Large intestine (tissue), 3 donors: Measurements from ENCODE around the gene ATAD3A. TPM values are rescaled to one million over a fixed set of nuclear protein-coding genes. Genes with fewer than 3 reads are reported as not detected.
"Not testable (repeated sequence)": the region's sequence is repeated elsewhere in the genome, so short reads cannot be mapped to it uniquely, and the experiment has no call there.

Experiments used
- DNase-seq, 2 donors: peaks; one replicate each; pipeline versions ENCODE4 v3.0.0 to v3.0.0-alpha.2; 2013
- H3K27ac ChIP-seq: one replicate; pipeline ENCODE4 v1.5.1; 2013; ENCODE audit warnings: low read length
- H3K27me3 ChIP-seq: 2 replicates; pipeline ENCODE4 v1.6.1; 2013; ENCODE audit warnings: low read length; ENCODE audit not compliant: control insufficient read depth, insufficient read depth
- H3K36me3 ChIP-seq: 2 replicates; pipeline ENCODE4 v1.6.1; 2013; ENCODE audit warnings: low read length; ENCODE audit not compliant: control insufficient read depth, insufficient read depth
- H3K4me1 ChIP-seq: one replicate; pipeline ENCODE4 v1.6.1; 2013; ENCODE audit warnings: low read length; ENCODE audit not compliant: control insufficient read depth, insufficient read depth
- H3K4me3 ChIP-seq: one replicate; pipeline ENCODE4 v1.5.1; 2013; ENCODE audit warnings: low read length
- H3K9me3 ChIP-seq: one replicate; pipeline ENCODE4 v1.6.1; 2013; ENCODE audit warnings: mild to moderate bottlenecking, low read depth, low read length, moderate library complexity; ENCODE audit not compliant: control insufficient read depth
- WGBS: methylation state at CpG from one replicate; pipeline ENCODE4 v1.1.5; 2013; ENCODE audit warnings: low lambda C conversion rate; ENCODE audit not compliant: insufficient coverage; 5-methylcytosine and 5-hydroxymethylcytosine counted together
- polyA plus RNA-seq: library from polyadenylated mRNA; unstranded; fragments of 120-200 nt; gene quantifications from one replicate; pipeline ENCODE4 v1.2.1, GENCODE V29; 2013

The ATAD3A gene
- polyA plus RNA-seq, 1 donor, result 20.1 TPM

DNA sequence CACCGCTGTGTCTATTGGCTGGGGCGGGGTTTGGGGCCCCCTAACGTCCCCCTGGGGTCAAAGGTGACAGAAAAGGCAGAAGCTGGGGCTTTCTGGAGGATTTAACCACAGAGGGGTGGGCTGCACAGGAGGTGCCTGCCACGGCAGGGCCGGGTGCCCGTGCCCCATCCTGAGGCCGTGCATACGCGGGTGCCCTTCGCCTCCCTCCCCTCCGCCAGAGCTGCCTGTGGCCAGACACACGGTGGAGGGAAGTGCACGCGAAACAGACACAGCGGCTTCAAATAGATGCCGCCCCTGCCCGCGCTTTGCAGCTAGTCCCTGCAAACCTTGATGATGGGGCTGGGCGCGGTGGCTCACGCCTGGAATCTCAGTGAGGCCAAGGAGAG lies 2.5 kb upstream of the ATAD3A start:
- DNase-seq, H3K9me3 ChIP-seq, H3K36me3 ChIP-seq, H3K27me3 ChIP-seq, H3K27ac ChIP-seq, H3K4me3 ChIP-seq: not testable (repeated sequence)
- WGBS, result no CpG with 5 or more reads among the region's 21 CpGs
- H3K4me1 ChIP-seq, result peaks cover 14% of the 10 kb centered on the region

DNA sequence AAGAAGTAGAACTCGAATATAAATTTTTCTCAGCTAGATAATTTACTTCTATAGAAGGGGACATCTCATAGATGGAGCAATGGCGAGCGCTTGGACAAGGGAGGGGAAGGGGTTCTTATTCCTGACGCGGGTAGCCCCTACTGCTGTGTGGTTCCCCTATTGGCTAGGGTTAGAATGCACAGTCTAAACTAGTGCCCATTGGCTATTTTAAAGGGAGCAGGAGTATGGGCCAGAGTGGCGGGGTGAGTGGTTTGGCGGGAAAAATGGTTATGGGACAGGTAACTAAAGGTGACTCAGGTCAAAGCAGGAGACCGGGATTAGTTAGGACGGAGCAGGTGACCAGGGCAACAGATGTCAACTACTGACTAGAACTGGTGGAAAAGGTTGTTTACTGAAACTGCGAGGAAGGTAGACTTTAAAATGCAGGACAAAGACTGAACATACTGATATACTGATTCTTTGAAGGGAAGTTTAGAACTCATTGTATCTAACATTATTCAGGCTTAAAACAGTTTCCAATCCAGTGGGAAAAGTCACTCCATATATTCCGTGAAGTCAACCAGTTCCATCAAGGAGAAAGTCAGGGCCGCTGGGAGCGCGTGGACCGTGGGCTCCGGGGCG lies 940 bp upstream of the ATAD3A start:
- H3K9me3 ChIP-seq, result no peaks in the 10 kb centered on the region
- DNase-seq, result no peak
- H3K4me3 ChIP-seq, result peak overlapping the region; percentile 84
- H3K27me3 ChIP-seq, result no peaks in the 10 kb centered on the region
- peaks cover 11% of the 10 kb centered on the region for H3K4me1 ChIP-seq
- no CpG with 5 or more reads among the region's 17 CpGs for WGBS
- H3K36me3 ChIP-seq, result peaks cover 2% of the 10 kb centered on the region
- peak overlapping the region; percentile 82 for H3K27ac ChIP-seq

DNA sequence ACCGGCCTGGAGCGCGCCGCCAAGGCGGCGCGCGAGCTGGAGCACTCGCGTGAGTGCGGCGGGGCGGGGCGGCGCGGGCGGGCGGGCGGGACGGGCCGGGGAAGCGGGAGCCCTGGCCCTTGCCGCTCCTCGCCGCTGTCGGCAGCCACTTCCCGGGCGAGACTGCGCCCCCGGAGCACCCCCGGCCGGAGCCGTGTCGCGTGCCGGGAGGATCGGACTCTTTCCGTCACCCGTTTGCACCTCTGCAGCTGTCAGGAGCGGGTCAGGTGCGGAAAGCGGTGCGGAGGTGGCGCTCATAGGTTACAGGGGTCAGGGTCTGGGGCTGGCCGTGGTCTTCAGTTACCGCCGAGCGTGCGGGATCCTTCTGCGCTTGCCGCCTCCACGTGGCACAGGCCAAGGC lies 463 bp downstream of the ATAD3A start:
- H3K9me3 ChIP-seq, H3K4me1 ChIP-seq, H3K36me3 ChIP-seq, H3K27ac ChIP-seq, DNase-seq, H3K27me3 ChIP-seq: not testable (repeated sequence)
- peak overlapping the region; percentile 46 for H3K4me3 ChIP-seq
- no CpG with 5 or more reads among the region's 52 CpGs for WGBS

DNA sequence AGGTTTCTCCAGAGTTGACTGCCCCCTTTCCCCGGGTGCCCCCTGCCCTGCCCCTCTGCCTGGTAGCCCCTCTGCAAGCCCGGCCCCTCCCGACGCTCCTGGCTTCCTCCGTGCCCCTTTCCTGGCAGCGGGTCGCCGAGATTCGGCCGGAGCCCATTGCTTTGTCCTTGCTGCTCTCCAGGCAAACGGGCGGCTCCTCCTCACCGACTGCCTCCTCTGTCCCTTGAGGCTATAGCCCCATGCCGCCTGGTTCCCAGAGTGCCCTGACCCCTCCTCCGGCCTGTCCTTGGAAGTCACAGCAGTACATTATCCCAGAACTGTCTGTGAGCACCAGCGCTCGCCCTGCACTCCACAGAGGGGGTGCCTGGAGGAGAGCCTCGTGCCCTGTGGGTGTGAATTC lies 1.7 kb downstream of the ATAD3A start:
- H3K9me3 ChIP-seq, result not testable (repeated sequence)
- no CpG with 5 or more reads among the region's 18 CpGs for WGBS

DNA sequence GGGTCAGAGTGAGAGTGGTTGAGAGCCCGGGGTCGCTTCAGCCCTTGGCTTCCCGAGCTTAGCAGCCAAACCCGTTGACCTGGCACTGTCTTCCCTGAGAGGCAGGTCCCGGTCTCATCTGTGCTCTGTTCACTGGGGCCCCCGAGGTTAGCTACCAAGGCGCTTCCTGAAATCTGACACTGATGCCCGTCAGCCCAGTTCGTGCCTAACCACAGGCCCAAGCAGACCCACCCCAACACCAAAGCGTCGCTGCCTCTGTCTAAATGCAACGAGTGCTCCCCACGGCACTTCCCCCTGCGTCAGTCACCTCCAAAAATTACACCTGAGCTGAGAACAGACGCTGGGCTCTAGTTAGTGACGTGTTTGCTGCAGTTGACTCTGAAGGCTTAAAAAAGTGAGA lies 2.4 kb downstream of the ATAD3A start:
- peaks cover 13% of the 10 kb centered on the region for H3K36me3 ChIP-seq
- not testable (repeated sequence) for H3K27me3 ChIP-seq, H3K4me1 ChIP-seq, H3K27ac ChIP-seq, DNase-seq, H3K9me3 ChIP-seq, H3K4me3 ChIP-seq
- WGBS, result no CpG with 5 or more reads among the region's 16 CpGs

More for the DNA sequence above, 1.7 kb downstream of the ATAD3A start:
- H3K4me1 ChIP-seq, H3K4me3 ChIP-seq, H3K27me3 ChIP-seq, H3K27ac ChIP-seq, DNase-seq: not testable (repeated sequence)
- H3K36me3 ChIP-seq, result peaks cover 12% of the 10 kb centered on the region

DNA sequence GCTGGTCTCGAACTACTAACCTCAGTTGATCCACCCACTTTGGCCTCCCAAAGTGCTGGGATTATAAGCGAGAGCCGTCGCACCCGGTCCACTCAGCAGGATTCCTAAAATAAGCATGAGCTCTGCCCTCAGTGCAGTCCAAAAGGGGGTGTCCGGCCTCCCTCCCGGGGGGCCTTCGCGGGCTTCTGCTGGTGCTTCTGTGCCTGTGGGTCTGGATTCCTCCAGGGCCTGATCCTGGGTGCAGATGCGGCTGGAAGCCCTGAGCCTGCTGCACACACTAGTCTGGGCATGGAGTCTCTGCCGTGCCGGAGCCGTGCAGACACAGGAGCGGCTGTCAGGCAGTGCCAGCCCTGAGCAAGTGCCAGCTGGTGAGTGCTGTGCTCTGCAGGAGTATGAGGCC lies 5.0 kb downstream of the ATAD3A start:
- H3K4me3 ChIP-seq, H3K9me3 ChIP-seq, DNase-seq, H3K27me3 ChIP-seq, H3K27ac ChIP-seq, H3K4me1 ChIP-seq: not testable (repeated sequence)
- WGBS, result 100% methylated on average over 1 of the region's 14 CpGs
- H3K36me3 ChIP-seq, result peaks cover 16% of the 10 kb centered on the region

DNA sequence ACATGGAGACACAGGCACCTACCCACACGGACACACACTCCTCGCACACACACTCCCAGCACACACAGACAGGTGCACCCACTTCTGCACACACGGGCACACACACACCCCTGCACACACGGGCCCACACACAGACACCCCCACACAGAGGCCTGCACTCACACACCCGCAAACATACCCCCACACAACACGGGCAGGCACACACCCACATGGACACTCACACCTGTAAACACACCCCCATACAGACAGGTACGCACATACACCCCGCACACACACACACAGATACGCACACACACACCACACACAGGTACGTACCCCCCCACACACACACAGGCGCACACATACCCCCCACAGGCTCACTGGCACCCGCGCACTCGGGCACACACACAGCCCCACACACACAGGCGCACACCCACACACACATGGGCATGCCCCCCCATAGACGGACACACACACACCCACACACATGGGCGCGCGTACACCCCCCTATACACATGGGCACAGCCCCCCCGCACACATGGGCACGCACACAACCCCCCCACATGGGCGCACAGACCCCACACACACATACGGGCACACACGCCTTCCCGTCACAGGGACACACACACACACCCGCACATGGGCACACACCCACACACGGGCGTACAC lies 6.1 kb downstream of the ATAD3A start:
- peaks cover 16% of the 10 kb centered on the region for H3K36me3 ChIP-seq
- no CpG with 5 or more reads among the region's 28 CpGs for WGBS
- H3K27ac ChIP-seq, result no peak overlapping the region
- H3K4me1 ChIP-seq, result no peaks in the 10 kb centered on the region
- H3K27me3 ChIP-seq, result no peaks in the 10 kb centered on the region
- H3K9me3 ChIP-seq, result no peaks in the 10 kb centered on the region
- no peak overlapping the region for H3K4me3 ChIP-seq
- DNase-seq, result no peak

DNA sequence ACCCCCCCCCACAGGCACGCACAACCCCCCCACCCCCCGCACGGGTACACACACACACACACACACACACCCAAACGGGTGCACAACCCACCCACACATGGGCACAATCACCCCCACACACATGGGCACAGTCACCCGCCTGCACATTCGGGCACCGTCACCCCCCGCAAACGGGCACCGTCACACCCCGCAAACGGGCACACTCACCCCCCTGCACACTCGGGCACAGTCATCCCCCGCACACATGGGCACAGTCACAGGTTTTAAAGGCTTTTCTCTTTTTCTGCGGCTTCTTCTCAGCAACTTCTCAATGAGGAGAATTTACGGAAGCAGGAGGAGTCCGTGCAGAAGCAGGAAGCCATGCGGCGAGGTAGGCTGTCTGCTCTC lies 6.7 kb downstream of the ATAD3A start:
- H3K27me3 ChIP-seq, H3K4me1 ChIP-seq, DNase-seq, H3K4me3 ChIP-seq, H3K27ac ChIP-seq, H3K9me3 ChIP-seq: not testable (repeated sequence)
- no CpG with 5 or more reads among the region's 19 CpGs for WGBS
- H3K36me3 ChIP-seq, result peaks cover 16% of the 10 kb centered on the region

DNA sequence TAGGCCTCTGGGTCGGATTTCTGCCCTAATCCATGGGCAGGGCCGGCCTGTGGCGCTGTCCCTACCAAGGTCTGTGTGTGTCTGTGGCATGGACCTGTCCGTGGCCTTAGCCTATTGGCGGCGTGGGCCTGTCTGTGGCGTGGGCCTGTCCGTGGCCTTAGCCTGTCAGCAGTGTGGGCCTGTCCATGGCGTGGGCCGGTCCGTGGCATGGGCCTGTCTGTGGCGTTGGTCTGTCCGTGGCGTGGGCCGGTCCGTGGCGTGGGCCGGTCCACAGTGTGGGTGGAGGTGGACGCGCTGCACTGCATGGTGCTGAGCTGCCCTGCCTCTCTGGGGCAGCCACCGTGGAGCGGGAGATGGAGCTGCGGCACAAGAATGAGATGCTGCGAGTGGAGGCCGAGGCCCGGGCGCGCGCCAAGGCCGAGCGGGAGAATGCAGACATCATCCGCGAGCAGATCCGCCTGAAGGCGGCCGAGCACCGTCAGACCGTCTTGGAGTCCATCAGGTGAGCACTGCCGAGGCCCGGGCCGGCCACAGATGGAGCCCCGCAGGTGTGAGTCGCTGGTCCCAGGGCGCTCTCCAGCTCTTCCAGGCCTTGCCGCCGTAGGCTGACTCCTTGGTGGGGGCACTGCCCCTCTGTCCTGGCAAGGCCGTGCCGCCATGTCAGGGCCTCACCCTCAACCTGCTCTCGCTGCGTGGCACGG lies 8.0 kb downstream of the ATAD3A start:
- not testable (repeated sequence) for H3K4me1 ChIP-seq, DNase-seq, H3K9me3 ChIP-seq, H3K27me3 ChIP-seq, H3K4me3 ChIP-seq, H3K27ac ChIP-seq
- H3K36me3 ChIP-seq, result peaks cover 18% of the 10 kb centered on the region
- WGBS, result no CpG with 5 or more reads among the region's 51 CpGs

DNA sequence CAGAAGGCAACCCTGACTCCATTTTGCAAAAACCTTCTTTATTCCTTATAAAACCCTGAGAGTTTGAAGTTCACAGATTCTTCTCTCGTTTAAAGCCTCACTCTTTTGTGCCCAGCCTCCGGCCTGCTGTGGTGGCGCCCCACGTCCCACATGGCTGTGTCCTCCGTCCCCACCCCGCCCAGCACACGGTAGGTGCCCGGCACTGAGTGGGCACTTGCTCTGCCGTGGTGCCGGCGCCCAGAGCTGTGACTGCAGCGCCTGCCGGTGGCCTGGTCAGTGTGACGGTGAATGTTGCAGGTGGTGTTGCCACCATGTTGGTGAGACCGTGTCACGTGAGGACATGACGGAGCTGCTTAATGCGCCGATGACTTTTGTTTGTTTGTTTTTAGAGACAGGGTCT lies 9.4 kb downstream of the ATAD3A start:
- no peak for DNase-seq
- H3K36me3 ChIP-seq, result peaks cover 23% of the 10 kb centered on the region
- H3K27ac ChIP-seq, result no peak overlapping the region
- H3K4me1 ChIP-seq, result no peaks in the 10 kb centered on the region
- H3K4me3 ChIP-seq, result no peak overlapping the region
- no peaks in the 10 kb centered on the region for H3K9me3 ChIP-seq
- H3K27me3 ChIP-seq, result no peaks in the 10 kb centered on the region
- no CpG with 5 or more reads among the region's 19 CpGs for WGBS
